Stimulated activated naive CD8-positive, alpha-beta T cell treated with anti-CD3 and anti-CD28 coated beads, Interleukin-15, Interleukin-2, amounts not matched to agents 100 ng/mL and 50 ng/mL, for 24 hours (primary cell): ENCODE measurements around the gene NRTN.
"Not testable (repeated sequence)": the region's sequence is repeated elsewhere in the genome, so short reads cannot be mapped to it uniquely, and the experiment has no call there.

ENCODE experiments used
- H3K27ac Mint-ChIP-seq: one replicate; pipeline ENCODE4 v1.8.0; 2021; ENCODE audit warnings: mild to moderate bottlenecking, mixed read lengths
- H3K27me3 Mint-ChIP-seq: one replicate; pipeline ENCODE4 v1.8.0; 2021; ENCODE audit warnings: mixed read lengths
- H3K36me3 Mint-ChIP-seq: one replicate; pipeline ENCODE4 v1.8.0; 2021; ENCODE audit warnings: low read depth, mixed read lengths
- H3K4me1 Mint-ChIP-seq: one replicate; pipeline ENCODE4 v1.8.0; 2021; ENCODE audit warnings: low read depth, mixed read lengths
- H3K4me3 Mint-ChIP-seq: one replicate; pipeline ENCODE4 v1.8.0; 2021; ENCODE audit warnings: mild to moderate bottlenecking, mixed read lengths
- H3K9me3 Mint-ChIP-seq: one replicate; pipeline ENCODE4 v1.8.0; 2021; ENCODE audit warnings: mixed read lengths

NRTN gene

GRCh38 chr19:5804516-5805461, at the start of gene NRTN:
NRTN (plus strand) TSS chr19:5805067; CDS start chr19:5824166, 19,099 bp downstream.
- peaks cover 26% of the 10 kb centered on the region for H3K4me1 Mint-ChIP-seq
- H3K9me3 Mint-ChIP-seq, result no peaks in the 10 kb centered on the region
- H3K27ac Mint-ChIP-seq, result no peak within 1 kb of the TSS
- H3K27me3 Mint-ChIP-seq, result peaks cover 17% of the 10 kb centered on the region
- no peaks in the 10 kb centered on the region for H3K36me3 Mint-ChIP-seq
- H3K4me3 Mint-ChIP-seq, result peak within 1 kb of the TSS; percentile 65

- Mint-ChIP-seq H3K4me1 (no peaks in the 10 kb centered on the region), H3K36me3 (no peaks in the 10 kb centered on the region), H3K4me3 (no peak overlapping the region), H3K27me3 (peaks cover 8% of the 10 kb centered on the region), H3K9me3 (no peaks in the 10 kb centered on the region), H3K27ac (no peak overlapping the region)
Measured at GRCh38 chr19:5762608-5763217, 42.2 kb upstream of the NRTN start.

- Mint-ChIP-seq H3K36me3 (no peaks in the 10 kb centered on the region), H3K9me3 (no peaks in the 10 kb centered on the region), H3K4me3 (no peak overlapping the region), H3K27ac (no peak overlapping the region), H3K4me1 (no peaks in the 10 kb centered on the region), H3K27me3 (peaks cover 8% of the 10 kb centered on the region)
Measured at GRCh38 chr19:5765220-5765619, 39.6 kb upstream of the NRTN start.

- Mint-ChIP-seq H3K36me3 (no peaks in the 10 kb centered on the region), H3K27ac (no peak overlapping the region), H3K27me3 (peaks cover 3% of the 10 kb centered on the region), H3K4me3 (no peak overlapping the region), H3K9me3 (no peaks in the 10 kb centered on the region), H3K4me1 (no peaks in the 10 kb centered on the region)
Measured at GRCh38 chr19:5767949-5768348, 36.9 kb upstream of the NRTN start.

- Mint-ChIP-seq H3K4me3 (no peak overlapping the region), H3K36me3 (no peaks in the 10 kb centered on the region), H3K27ac (no peak overlapping the region), H3K9me3 (no peaks in the 10 kb centered on the region), H3K4me1 (no peaks in the 10 kb centered on the region), H3K27me3 (peaks cover 6% of the 10 kb centered on the region)
Measured at GRCh38 chr19:5772416-5772815, 32.5 kb upstream of the NRTN start.

- Mint-ChIP-seq H3K4me3 (no peak overlapping the region), H3K27ac (no peak overlapping the region)
Measured at GRCh38 chr19:5773276-5773675, 31.6 kb upstream of the NRTN start.

GRCh38 chr19:5774921-5775320, 29.9 kb upstream of the NRTN start:
- Mint-ChIP-seq H3K27me3 (peaks cover 6% of the 10 kb centered on the region), H3K4me1 (no peaks in the 10 kb centered on the region), H3K9me3 (no peaks in the 10 kb centered on the region), H3K4me3 (no peak overlapping the region), H3K36me3 (no peaks in the 10 kb centered on the region), H3K27ac (no peak overlapping the region)

More at GRCh38 chr19:5773276-5773675, 31.6 kb upstream of the NRTN start:
- Mint-ChIP-seq H3K36me3 (no peaks in the 10 kb centered on the region), H3K27me3 (peaks cover 6% of the 10 kb centered on the region), H3K9me3 (no peaks in the 10 kb centered on the region), H3K4me1 (no peaks in the 10 kb centered on the region)

- H3K36me3 Mint-ChIP-seq, result no peaks in the 10 kb centered on the region
- no peaks in the 10 kb centered on the region for H3K9me3 Mint-ChIP-seq
- H3K4me3 Mint-ChIP-seq, result no peak overlapping the region
- H3K27ac Mint-ChIP-seq, result no peak overlapping the region
- peaks cover 6% of the 10 kb centered on the region for H3K27me3 Mint-ChIP-seq
- H3K4me1 Mint-ChIP-seq, result no peaks in the 10 kb centered on the region
Measured at GRCh38 chr19:5775668-5776309, 29.1 kb upstream of the NRTN start.

GRCh38 chr19:5778402-5778801, 26.5 kb upstream of the NRTN start:
- Mint-ChIP-seq H3K36me3 (no peaks in the 10 kb centered on the region), H3K9me3 (no peaks in the 10 kb centered on the region), H3K4me1 (no peaks in the 10 kb centered on the region), H3K27me3 (no peaks in the 10 kb centered on the region), H3K27ac (no peak overlapping the region), H3K4me3 (no peak overlapping the region)

GRCh38 chr19:5780916-5781315, 24.0 kb upstream of the NRTN start:
- H3K4me3 Mint-ChIP-seq, H3K27ac Mint-ChIP-seq, H3K9me3 Mint-ChIP-seq, H3K27me3 Mint-ChIP-seq, H3K4me1 Mint-ChIP-seq, H3K36me3 Mint-ChIP-seq: not testable (repeated sequence)

- Mint-ChIP-seq H3K4me3 (no peak overlapping the region), H3K36me3 (peaks cover 14% of the 10 kb centered on the region), H3K27me3 (no peaks in the 10 kb centered on the region), H3K27ac (no peak overlapping the region), H3K4me1 (peaks cover 4% of the 10 kb centered on the region), H3K9me3 (no peaks in the 10 kb centered on the region)
Measured at GRCh38 chr19:5782322-5782721, 22.5 kb upstream of the NRTN start.

- H3K4me3 Mint-ChIP-seq, result no peak overlapping the region
- no peaks in the 10 kb centered on the region for H3K27me3 Mint-ChIP-seq
- H3K27ac Mint-ChIP-seq, result no peak overlapping the region
- peaks cover 7% of the 10 kb centered on the region for H3K4me1 Mint-ChIP-seq
- peaks cover 19% of the 10 kb centered on the region for H3K36me3 Mint-ChIP-seq
- H3K9me3 Mint-ChIP-seq, result no peaks in the 10 kb centered on the region
Measured at GRCh38 chr19:5782945-5783919, 21.6 kb upstream of the NRTN start.

GRCh38 chr19:5784581-5785147, 20.2 kb upstream of the NRTN start, which contains the start of gene PRR22:
PRR22 (minus strand) TSS chr19:5784746; CDS start chr19:5784660, 86 bp downstream.
- Mint-ChIP-seq H3K9me3 (no peaks in the 10 kb centered on the region), H3K27ac (no peak within 1 kb of the TSS), H3K4me1 (peaks cover 12% of the 10 kb centered on the region), H3K4me3 (no peak within 1 kb of the TSS), H3K36me3 (peaks cover 29% of the 10 kb centered on the region), H3K27me3 (no peaks in the 10 kb centered on the region)

- Mint-ChIP-seq H3K4me1 (peaks cover 20% of the 10 kb centered on the region), H3K27me3 (no peaks in the 10 kb centered on the region), H3K27ac (no peak overlapping the region), H3K36me3 (peaks cover 37% of the 10 kb centered on the region), H3K9me3 (no peaks in the 10 kb centered on the region), H3K4me3 (no peak overlapping the region)
Measured at GRCh38 chr19:5785423-5785822, 19.4 kb upstream of the NRTN start.
